ENCODE measurements around the gene PACRG.
"Not testable (repeated sequence)": the region's sequence is repeated elsewhere in the genome, so short reads cannot be mapped to it uniquely, and the experiment has no call there.

Gene PACRG

DNA sequence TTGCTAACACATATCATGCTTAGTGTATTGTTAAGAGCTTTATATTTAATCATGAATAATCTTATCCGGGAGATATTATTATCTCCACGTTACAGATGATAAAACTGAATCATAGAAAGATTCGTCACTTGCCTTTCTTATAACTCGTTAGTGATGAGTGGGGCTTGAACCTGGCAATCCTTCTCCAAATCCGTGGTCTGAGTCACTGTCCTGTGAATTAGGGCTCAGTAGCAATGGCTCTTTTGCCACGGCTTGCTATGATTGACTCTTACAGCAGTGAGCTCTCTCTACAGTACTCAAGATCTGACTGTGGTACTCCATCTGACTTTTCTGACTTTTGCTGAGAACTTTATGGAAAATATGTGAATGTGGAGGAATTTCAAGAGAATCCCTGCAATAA lies 246.9 kb downstream of the PACRG start:
- no peak for DNase-seq (ENCODE audit: low read depth)
- TF ChIP-seq, protein P1, sequence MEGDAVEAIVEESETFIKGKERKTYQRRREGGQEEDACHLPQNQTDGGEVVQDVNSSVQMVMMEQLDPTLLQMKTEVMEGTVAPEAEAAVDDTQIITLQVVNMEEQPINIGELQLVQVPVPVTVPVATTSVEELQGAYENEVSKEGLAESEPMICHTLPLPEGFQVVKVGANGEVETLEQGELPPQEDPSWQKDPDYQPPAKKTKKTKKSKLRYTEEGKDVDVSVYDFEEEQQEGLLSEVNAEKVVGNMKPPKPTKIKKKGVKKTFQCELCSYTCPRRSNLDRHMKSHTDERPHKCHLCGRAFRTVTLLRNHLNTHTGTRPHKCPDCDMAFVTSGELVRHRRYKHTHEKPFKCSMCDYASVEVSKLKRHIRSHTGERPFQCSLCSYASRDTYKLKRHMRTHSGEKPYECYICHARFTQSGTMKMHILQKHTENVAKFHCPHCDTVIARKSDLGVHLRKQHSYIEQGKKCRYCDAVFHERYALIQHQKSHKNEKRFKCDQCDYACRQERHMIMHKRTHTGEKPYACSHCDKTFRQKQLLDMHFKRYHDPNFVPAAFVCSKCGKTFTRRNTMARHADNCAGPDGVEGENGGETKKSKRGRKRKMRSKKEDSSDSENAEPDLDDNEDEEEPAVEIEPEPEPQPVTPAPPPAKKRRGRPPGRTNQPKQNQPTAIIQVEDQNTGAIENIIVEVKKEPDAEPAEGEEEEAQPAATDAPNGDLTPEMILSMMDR (IDR thresholded peaks at IDR 0.05; ENCODE audit: insufficient read depth, low read depth, low read length, missing control alignments), result no peak
- no peak overlapping the region for H3K4me3 ChIP-seq (ENCODE audit: low read depth, low read length)

DNA sequence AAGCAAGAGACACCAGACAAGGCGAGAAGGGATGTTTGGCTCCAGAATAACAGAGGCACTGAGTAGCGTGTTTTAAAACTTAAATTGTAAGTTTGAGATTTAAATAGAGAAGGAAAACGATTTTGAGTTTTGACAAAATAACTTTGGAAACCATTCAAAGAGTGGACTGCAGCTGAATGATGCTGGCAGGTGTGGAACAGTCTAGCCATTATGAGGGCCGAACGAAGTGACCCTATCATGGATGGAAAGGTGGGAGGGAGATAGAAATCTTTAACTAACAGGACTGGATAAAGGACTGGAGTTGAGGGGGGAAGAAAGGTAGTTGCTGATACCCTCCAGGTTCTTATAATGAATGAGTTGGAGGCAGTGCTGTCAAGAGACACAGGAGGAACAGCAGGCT lies 248.4 kb downstream of the PACRG start:
- H3K4me3 ChIP-seq (ENCODE audit: low read depth, low read length), result no peak overlapping the region
- DNase-seq (ENCODE audit: low read depth), result no peak

DNA sequence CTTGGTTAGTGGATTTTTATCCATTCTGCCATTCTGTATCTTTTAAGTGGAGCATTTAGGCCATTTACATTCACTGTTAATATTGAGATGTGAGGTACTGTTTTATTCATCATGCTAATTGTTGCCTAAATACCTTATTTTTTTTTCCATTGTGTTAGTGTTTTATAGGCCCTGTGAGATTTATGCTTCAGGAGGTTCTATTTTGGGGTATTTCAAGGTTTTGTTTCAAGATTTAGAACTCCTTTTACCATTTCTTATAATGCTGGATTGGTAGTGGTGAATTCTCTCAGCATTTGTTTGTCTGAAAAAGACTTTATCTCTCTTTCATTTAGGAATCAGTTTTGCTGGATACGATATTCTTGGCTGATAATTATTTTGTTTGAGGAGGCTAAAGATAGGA lies 255.5 kb downstream of the PACRG start:
- H3K4me3 ChIP-seq (ENCODE audit: low read depth, low read length); DNase-seq (ENCODE audit: low read depth): not testable (repeated sequence)

More for the DNA sequence above, 248.4 kb downstream of the PACRG start:
- TF ChIP-seq, protein P1 (IDR thresholded peaks at IDR 0.05; ENCODE audit: insufficient read depth, low read depth, low read length, missing control alignments), result no peak

DNA sequence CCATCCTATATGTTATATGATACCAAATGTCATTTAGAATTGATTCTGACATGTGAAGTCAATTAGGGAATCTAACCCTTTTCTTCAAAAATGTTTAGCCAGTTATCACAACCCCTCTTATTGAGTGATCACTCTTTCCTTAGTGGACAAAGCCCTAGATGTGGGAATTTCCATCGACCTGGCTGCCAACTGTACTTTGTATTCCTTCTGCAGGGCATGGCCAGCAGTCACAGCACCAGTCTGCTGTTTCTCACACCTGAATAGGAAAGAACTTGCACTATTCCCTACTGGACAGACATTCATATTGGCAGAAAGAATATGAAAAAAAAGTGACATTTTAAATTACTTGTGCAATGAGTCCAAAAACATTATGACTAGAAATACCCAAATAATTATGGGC lies 271.0 kb downstream of the PACRG start:
- no peak for DNase-seq (ENCODE audit: low read depth)
- TF ChIP-seq, protein P1 (IDR thresholded peaks at IDR 0.05; ENCODE audit: insufficient read depth, low read depth, low read length, missing control alignments), result no peak
- no peak overlapping the region for H3K4me3 ChIP-seq (ENCODE audit: low read depth, low read length)

DNA sequence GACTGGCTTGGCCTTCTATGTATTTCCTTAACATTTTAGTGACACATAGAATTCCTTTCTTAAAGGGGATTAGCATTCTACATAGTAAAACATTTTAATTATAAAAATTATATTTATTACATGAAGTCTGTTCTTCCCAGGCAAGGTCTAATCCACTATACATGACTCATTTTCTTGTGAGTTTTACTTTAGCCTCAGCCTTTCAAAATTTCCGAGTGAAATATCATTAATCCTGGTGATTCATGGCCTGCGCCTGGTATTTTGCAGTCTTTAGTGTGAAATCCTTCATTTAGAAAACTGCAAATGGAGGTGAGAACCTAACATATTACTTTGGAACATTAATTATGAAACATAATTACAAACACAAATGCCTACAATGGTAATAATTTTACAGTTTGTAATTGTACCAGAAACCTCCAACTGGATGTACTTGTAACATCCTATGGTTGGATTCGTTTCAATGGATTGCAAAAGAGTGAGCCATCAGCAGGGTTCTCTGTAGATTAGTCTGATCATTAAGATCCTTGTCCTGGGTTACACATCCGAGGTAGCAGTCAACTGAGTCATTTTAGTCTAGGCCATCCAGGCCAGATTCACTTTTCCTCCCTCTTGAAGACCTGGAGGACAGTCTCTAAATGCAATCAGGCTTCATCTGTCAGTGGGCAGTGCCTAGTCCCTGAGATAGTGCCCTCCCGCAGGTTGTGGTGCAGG lies 272.0 kb downstream of the PACRG start:
- no peak for DNase-seq (ENCODE audit: low read depth)
- TF ChIP-seq, protein P1 (IDR thresholded peaks at IDR 0.05; ENCODE audit: insufficient read depth, low read depth, low read length, missing control alignments), result no peak
- no peak overlapping the region for H3K4me3 ChIP-seq (ENCODE audit: low read depth, low read length)

DNA sequence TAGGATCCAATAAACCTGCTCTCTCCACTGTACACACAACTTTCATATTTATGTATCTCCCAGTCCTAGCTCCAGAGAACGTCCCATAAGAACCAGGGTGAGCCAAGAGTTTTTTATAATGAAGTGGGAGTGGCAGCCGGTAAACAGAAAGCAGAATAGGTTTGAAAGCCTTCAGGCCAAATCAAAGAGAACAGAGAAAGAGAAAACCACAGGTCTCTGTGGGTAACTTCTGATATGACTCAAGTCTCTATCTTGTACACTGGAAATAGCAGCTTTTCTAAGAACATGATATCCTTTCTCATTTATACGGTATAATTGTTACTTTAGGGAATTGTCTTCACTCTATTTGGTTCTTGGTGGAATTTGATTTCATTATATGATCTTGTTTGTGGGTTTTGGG lies 273.6 kb downstream of the PACRG start:
- peak; percentile 74 for DNase-seq (ENCODE audit: low read depth)
- H3K4me3 ChIP-seq (ENCODE audit: low read depth, low read length), result no peak overlapping the region
- TF ChIP-seq, protein P1 (IDR thresholded peaks at IDR 0.05; ENCODE audit: insufficient read depth, low read depth, low read length, missing control alignments), result no peak

DNA sequence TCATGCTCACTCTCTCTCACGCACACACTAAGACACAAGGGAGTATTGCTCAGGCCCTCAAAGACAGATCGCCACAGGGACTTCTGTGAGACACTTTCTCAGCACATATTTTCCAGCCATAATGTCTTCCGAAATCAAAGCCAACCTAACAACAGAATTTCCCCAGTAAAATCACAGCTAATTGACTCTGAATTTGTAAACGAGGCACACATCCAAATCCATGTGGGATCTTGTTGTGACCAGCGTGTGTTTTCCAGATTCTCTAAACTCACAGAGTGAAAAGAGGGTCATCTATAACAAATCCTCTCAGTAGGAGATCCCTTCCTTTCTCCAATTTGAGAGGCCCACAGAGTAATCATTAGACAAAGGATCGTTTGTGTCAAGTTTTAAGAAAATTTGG lies 280.4 kb downstream of the PACRG start:
- no peak for DNase-seq (ENCODE audit: low read depth)
- H3K4me3 ChIP-seq (ENCODE audit: low read depth, low read length), result no peak overlapping the region
- TF ChIP-seq, protein P1 (IDR thresholded peaks at IDR 0.05; ENCODE audit: insufficient read depth, low read depth, low read length, missing control alignments), result no peak
